SK-N-SH (cell line): ENCODE measurements around the gene ATXN7.

Experiments
- ELF1 ChIP-seq: IDR thresholded peaks from 2 replicates; pipeline ENCODE4 v1.4.0; 2012
- POLR2AphosphoS5 ChIP-seq: IDR thresholded peaks from 2 replicates; pipeline ENCODE4 v1.6.1; 2012; ENCODE audit warnings: low read depth, low read length
- SIN3A ChIP-seq: IDR thresholded peaks from 2 replicates; pipeline ENCODE4 v1.6.1; 2012; ENCODE audit warnings: low read depth, mild to moderate bottlenecking, low read length, moderate library complexity, borderline replicate concordance
- TF ChIP-seq, protein P1 (sequence below): fragments of 200-600 bp; sonication (generic); IDR thresholded peaks from 2 replicates; pipeline ENCODE4 v1.6.1; 2017; ENCODE audit warnings: antibody characterized with exemption, mild to moderate bottlenecking, moderate library complexity
- TF ChIP-seq, protein P2 (sequence below): IDR thresholded peaks from 2 replicates; pipeline ENCODE4; 2012
- TF ChIP-seq, protein P3 (sequence below): fragments of 150-350 bp; IDR thresholded peaks from 2 replicates; pipeline ENCODE4 v1.6.1; 2017; ENCODE audit warnings: antibody characterized with exemption, low read length, low read depth, borderline replicate concordance

DNA sequence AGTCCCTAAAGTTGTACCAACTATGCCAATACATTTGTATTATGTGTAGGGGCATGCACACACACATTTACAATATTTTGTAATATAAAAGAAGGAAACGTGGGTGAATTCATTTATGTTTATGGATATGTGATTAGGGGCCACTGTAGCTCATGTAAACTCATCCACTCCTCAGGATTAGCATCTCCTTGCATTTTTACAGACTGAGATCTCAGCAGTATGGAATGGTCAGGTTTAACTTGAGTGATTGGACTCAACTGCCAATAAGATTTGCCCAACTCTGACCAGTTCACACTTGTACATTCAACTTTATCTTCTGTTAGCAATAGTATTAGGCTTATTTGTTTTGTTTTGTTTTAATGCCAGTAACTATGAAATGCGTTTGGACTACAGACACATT lies 123.2 kb downstream of the ATXN7 start:
- TF ChIP-seq, protein P1, sequence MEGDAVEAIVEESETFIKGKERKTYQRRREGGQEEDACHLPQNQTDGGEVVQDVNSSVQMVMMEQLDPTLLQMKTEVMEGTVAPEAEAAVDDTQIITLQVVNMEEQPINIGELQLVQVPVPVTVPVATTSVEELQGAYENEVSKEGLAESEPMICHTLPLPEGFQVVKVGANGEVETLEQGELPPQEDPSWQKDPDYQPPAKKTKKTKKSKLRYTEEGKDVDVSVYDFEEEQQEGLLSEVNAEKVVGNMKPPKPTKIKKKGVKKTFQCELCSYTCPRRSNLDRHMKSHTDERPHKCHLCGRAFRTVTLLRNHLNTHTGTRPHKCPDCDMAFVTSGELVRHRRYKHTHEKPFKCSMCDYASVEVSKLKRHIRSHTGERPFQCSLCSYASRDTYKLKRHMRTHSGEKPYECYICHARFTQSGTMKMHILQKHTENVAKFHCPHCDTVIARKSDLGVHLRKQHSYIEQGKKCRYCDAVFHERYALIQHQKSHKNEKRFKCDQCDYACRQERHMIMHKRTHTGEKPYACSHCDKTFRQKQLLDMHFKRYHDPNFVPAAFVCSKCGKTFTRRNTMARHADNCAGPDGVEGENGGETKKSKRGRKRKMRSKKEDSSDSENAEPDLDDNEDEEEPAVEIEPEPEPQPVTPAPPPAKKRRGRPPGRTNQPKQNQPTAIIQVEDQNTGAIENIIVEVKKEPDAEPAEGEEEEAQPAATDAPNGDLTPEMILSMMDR: no peak
- TF ChIP-seq POLR2AphosphoS5 (no peak), ELF1 (no peak), SIN3A (no peak)
- TF ChIP-seq, protein P2, sequence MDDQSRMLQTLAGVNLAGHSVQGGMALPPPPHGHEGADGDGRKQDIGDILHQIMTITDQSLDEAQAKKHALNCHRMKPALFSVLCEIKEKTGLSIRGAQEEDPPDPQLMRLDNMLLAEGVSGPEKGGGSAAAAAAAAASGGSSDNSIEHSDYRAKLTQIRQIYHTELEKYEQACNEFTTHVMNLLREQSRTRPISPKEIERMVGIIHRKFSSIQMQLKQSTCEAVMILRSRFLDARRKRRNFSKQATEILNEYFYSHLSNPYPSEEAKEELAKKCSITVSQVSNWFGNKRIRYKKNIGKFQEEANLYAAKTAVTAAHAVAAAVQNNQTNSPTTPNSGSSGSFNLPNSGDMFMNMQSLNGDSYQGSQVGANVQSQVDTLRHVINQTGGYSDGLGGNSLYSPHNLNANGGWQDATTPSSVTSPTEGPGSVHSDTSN: no peak
- TF ChIP-seq, protein P3, sequence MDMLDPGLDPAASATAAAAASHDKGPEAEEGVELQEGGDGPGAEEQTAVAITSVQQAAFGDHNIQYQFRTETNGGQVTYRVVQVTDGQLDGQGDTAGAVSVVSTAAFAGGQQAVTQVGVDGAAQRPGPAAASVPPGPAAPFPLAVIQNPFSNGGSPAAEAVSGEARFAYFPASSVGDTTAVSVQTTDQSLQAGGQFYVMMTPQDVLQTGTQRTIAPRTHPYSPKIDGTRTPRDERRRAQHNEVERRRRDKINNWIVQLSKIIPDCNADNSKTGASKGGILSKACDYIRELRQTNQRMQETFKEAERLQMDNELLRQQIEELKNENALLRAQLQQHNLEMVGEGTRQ: no peak
